Activated naive CD4-positive, alpha-beta T cell treated with anti-CD3 and anti-CD28 coated beads for 36 hours (primary cell): ENCODE data around the gene TMEM201. TPM values are rescaled to one million over a fixed set of nuclear protein-coding genes. Genes with fewer than 3 reads are reported as not detected.

Experiments
- CTCF ChIA-PET: fragments of 350-600 bp; sonication (Branson Sonifier 250); formaldehyde crosslinking; loops from one replicate; lab custom pipeline; 2021; ENCODE audit warnings: antibody characterized with exemption; lab: Charles Lee
- DNase-seq: peaks from one replicate; pipeline ENCODE4 v3.0.0-alpha.2; 2020
- H3K27ac Mint-ChIP-seq: one replicate; pipeline ENCODE4 v1.8.0; 2021; ENCODE audit warnings: mild to moderate bottlenecking, mixed read lengths
- H3K27me3 Mint-ChIP-seq: one replicate; pipeline ENCODE4 v1.8.0; 2021; ENCODE audit warnings: low read depth, mixed read lengths
- H3K36me3 Mint-ChIP-seq: one replicate; pipeline ENCODE4 v1.8.0; 2021; ENCODE audit warnings: low read depth, mixed read lengths
- H3K4me1 Mint-ChIP-seq: one replicate; pipeline ENCODE4 v1.8.0; 2021; ENCODE audit warnings: low read depth, mixed read lengths
- H3K4me3 Mint-ChIP-seq: one replicate; pipeline ENCODE4 v1.8.0; 2021; ENCODE audit warnings: mild to moderate bottlenecking, moderate library complexity, mixed read lengths
- H3K9me3 Mint-ChIP-seq: one replicate; pipeline ENCODE4 v1.8.0; 2021; ENCODE audit warnings: mixed read lengths
- intact Hi-C: fragments of 100-400 bp; cut with micrococcal nuclease; formaldehyde crosslinking; loops from one replicate; pipeline ENCODE4 v1.15.1; 2023
- total RNA-seq, 2 experiments: library from RNA; stranded (reverse); gene quantifications; one replicate each; pipeline ENCODE4 v1.2.3, GENCODE V29; 2021

The TMEM201 gene
- total RNA-seq, 2 experiments from 2014 or later, result 9.1 to 9.8 TPM

DNA sequence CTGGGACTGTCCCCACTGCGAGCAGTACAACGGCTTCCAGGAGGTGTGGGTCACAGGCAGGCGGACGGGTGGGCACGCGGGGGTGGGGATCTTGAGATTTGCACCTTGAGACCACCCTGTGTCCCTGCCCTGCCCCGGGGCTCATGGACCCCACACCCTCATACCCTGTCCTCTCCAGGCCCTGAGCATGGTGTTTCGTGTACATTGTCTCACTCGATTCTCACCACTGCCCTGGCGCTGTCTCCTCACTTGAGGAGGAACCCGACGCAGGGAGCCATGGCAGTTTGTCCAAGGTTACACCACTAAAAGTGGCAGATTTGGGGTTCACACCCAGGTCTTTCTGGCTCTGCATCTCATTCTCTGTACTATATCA, 7.2 kb downstream of the TMEM201 start:
- Mint-ChIP-seq H3K27ac (no peak overlapping the region), H3K4me1 (peaks cover 21% of the 10 kb centered on the region), H3K4me3 (no peak overlapping the region), H3K36me3 (peaks cover 4% of the 10 kb centered on the region), H3K27me3 (no peaks in the 10 kb centered on the region), H3K9me3 (no peaks in the 10 kb centered on the region)
- CTCF ChIA-PET, result interaction anchor here (0.5 kb wide), 1 partner anchor 15 kb away, joined by 3 read pairs; no protein-coding TSS in a partner anchor
- intact Hi-C loops, result no loop called here
- no peak for DNase-seq

DNA sequence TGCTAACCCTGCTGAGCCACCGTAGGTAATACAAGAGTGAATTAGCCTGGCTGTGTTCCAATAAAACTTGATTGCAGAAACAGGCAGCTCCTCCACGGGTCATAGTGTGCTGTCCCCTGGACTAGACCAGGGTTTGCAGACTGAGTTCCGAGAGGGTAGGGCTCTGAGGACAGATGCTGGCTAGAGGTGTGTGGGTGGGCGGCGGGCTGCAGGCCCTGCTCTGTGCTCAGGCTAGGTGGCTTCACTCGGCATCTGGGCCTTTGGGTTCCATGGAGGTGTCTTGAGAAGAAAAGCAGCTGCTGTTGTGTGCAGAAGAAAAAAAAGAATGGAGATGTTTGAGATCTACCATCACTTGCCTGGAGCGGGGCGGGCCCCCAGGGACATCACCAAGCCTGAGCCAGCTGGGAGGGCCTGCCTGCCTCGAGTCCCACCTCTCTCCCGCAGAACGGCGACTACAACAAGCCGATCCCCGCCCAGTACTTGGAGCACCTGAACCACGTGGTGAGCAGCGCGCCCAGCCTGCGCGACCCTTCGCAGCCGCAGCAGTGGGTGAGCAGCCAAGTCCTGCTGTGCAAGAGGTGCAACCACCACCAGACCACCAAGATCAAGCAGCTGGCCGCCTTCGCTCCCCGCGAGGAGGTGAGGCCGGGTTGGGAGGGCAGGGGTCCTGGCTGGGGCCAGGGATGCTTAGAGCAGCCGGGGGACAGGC, 7.9 kb downstream of the TMEM201 start:
- peaks cover 21% of the 10 kb centered on the region for H3K4me1 Mint-ChIP-seq
- H3K36me3 Mint-ChIP-seq, result peaks cover 6% of the 10 kb centered on the region
- H3K27me3 Mint-ChIP-seq, result no peaks in the 10 kb centered on the region
- H3K27ac Mint-ChIP-seq, result no peak overlapping the region
- CTCF ChIA-PET, result interaction anchor here (0.5 to 0.6 kb wide), 2 partner anchors 16 to 51 kb away, joined by 3 to 5 read pairs; no protein-coding TSS in a partner anchor
- no peak for DNase-seq
- no peak overlapping the region for H3K4me3 Mint-ChIP-seq
- intact Hi-C loops, result no loop called here
- no peaks in the 10 kb centered on the region for H3K9me3 Mint-ChIP-seq

DNA sequence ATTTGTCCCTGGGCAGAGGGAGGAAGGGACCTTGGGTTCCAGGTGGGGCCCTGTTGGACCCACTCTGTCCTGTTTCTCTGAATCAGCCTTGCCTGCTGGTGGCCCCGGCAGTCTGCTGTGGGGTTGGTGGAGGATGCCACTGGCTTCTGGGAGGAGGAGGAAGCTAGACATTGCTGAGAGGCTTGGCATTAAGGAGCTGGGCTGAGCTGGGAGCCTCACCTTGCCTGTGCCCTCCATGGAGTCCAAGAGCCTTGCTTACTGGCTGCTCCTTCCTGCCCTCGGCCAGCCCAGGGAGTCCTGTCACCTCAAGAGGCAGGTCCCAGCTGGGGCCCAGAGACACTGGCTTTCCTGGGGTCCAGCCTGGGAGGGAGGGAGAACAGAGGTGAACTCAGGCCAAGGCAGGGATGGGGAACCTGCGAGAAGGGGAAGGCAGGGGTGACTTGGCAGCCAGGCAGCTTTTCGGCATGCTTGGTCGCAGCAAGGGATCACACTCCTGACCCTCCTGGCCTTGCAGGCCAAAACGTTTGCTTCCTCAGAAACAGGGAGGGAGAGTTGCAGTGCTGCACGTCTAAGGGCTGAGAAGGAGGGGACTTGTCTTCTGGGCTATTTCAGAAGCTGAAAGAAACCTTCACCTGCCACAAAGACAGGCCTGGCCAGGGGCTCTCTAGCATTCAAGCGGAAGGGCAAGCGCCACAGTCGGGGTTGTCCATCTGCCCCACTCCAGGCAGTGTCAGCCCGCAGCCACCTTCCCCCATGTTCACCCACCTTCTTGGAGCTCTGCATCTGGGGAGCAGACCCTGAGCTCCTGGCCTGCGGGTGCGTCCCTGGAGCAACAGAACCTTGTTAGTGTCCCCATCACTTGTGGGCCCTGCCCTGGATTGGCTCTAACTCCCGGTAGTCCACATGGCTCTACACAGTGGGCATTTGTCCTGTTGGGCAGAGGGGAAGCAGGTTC, 8.9 kb downstream of the TMEM201 start:
- H3K4me1 Mint-ChIP-seq, result peaks cover 11% of the 10 kb centered on the region
- CTCF ChIA-PET, result interaction anchor here (0.6 to 1.5 kb wide), 2 partner anchors 8 to 29 kb away, joined by 3 to 4 read pairs; no protein-coding TSS in a partner anchor
- H3K27me3 Mint-ChIP-seq, result no peaks in the 10 kb centered on the region
- no peak overlapping the region for H3K27ac Mint-ChIP-seq
- DNase-seq, result no peak
- intact Hi-C loops, result no loop called here
- no peak overlapping the region for H3K4me3 Mint-ChIP-seq
- peaks cover 7% of the 10 kb centered on the region for H3K36me3 Mint-ChIP-seq
- no peaks in the 10 kb centered on the region for H3K9me3 Mint-ChIP-seq

DNA sequence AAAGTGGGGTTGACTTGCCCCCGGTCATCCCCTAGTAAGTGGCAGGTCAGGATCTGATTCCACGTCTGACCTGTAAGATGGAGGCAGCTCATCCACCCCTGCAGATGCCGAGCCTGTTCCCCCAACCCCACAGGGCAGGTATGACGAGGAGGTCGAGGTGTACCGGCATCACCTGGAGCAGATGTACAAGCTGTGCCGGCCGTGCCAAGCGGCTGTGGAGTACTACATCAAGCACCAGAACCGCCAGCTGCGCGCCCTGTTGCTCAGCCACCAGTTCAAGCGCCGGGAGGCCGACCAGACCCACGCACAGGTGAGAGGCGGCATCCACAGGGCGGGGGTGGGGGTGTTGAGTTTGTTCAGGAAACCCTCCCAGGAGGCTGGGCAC, 9.6 kb downstream of the TMEM201 start:
- Mint-ChIP-seq H3K27ac (no peak overlapping the region), H3K9me3 (no peaks in the 10 kb centered on the region), H3K4me3 (no peak overlapping the region), H3K36me3 (peaks cover 7% of the 10 kb centered on the region), H3K4me1 (peaks cover 4% of the 10 kb centered on the region), H3K27me3 (no peaks in the 10 kb centered on the region)
- no peak for DNase-seq
- CTCF ChIA-PET, result interaction anchor here (0.6 to 1.5 kb wide), 2 partner anchors 9 to 29 kb away, joined by 3 to 4 read pairs; no protein-coding TSS in a partner anchor
- intact Hi-C loops, result no loop called here

DNA sequence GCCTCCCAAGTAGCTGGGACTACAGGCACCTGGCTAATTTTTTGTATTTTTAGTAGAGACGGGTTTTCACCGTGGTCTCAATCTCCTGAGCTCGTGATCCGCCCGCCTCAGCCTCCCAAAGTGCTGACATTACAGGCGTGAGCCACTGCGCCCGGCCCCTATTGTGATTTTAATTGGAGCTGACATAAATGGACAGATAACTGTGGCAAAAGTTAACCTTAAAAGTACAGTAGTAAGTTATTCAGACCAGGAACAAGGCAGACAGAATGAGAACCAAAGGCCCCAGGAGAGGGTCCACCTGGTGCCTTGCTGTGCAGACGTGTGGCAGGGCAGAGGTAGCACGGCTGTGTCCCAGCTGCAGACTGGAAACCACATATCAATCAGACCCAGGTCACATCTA, 11.0 kb downstream of the TMEM201 start:
- intact Hi-C loops, result no loop called here
- Mint-ChIP-seq H3K27me3 (no peaks in the 10 kb centered on the region), H3K27ac (no peak overlapping the region), H3K4me1 (no peaks in the 10 kb centered on the region), H3K36me3 (peaks cover 10% of the 10 kb centered on the region), H3K4me3 (no peak overlapping the region), H3K9me3 (no peaks in the 10 kb centered on the region)
- DNase-seq, result no peak
- CTCF ChIA-PET, result no interaction called here

DNA sequence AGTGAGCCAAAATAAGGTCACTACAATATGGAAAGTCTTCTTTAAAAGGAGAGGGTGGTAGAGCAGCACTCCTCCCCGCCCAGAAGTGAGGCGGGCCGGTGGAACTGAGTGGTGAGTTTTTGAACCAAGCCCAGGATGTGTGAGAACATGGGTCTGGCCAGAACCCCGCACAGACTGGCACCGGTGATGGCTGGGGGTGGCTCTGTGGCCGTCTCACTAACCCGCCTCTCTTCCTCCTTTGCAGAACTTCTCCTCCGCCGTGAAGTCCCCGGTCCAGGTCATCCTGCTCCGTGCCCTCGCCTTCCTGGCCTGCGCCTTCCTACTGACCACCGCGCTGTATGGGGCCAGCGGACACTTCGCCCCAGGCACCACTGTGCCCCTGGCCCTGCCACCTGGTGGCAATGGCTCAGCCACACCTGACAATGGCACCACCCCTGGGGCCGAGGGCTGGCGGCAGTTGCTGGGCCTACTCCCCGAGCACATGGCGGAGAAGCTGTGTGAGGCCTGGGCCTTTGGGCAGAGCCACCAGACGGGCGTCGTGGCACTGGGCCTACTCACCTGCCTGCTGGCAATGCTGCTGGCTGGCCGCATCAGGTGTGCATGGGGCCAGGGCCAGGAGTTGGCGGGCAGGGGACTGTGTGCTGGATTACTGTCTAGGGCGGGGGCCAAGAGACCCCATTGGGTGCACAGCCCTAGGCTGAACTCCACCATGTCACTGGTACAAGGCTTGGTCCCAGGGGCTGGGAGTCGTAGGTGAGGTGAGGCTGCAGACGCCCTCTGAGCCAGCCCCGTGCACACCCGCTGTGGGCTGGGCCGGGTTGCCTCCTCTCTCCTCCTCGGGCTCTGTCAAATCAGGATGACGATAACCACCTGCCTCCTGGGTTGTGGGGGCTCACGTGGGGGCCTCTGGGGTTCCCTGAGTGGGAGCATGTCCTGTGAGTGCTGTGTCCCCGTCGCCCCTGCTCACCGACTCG, 12.4 kb downstream of the TMEM201 start:
- CTCF ChIA-PET, result no interaction called here
- no peaks in the 10 kb centered on the region for H3K9me3 Mint-ChIP-seq
- no peak for DNase-seq
- H3K4me3 Mint-ChIP-seq, result no peak overlapping the region
- peaks cover 14% of the 10 kb centered on the region for H3K36me3 Mint-ChIP-seq
- no peaks in the 10 kb centered on the region for H3K4me1 Mint-ChIP-seq
- H3K27me3 Mint-ChIP-seq, result no peaks in the 10 kb centered on the region
- H3K27ac Mint-ChIP-seq, result no peak overlapping the region
- intact Hi-C loops, result no loop called here

DNA sequence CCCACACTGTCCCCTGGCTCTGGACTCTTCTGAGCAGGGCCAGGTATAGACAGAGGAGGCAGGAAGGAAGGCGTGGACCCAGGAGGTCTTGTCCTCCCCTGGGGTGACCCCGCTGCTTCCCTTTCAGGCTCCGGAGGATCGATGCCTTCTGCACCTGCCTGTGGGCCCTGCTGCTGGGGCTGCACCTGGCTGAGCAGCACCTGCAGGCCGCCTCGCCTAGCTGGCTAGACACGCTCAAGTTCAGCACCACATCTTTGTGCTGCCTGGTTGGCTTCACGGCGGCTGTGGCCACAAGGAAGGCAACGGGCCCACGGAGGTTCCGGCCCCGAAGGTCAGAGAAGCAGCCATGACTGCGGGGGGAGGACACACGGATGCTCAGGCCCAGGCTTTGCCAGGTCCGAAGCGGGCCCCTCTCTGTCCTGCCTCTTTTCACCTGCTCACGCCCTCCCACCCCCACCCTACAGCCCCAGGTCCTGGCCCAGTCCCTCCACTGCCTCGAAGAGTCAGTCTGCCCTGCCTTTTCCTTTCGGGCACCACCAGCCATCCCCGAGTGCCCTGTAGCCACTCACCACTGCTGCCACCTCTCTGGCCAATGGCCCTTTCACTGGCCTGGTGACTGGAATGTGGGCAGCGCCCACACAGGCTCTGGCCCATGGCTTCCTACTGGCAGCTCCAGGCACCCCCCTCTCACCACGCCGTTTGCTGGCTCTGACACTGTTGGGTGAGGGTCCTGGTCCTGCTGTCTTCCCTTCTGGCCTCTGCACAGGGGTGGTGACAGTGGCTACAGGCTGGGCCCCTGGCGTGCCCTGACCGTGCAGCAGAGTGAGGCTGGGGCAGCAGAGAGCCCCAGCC, 13.5 kb downstream of the TMEM201 start:
- Mint-ChIP-seq H3K27me3 (no peaks in the 10 kb centered on the region), H3K4me3 (no peak overlapping the region), H3K36me3 (peaks cover 16% of the 10 kb centered on the region), H3K9me3 (no peaks in the 10 kb centered on the region), H3K4me1 (no peaks in the 10 kb centered on the region), H3K27ac (no peak overlapping the region)
- CTCF ChIA-PET, result no interaction called here
- intact Hi-C loops, result no loop called here
- no peak for DNase-seq

DNA sequence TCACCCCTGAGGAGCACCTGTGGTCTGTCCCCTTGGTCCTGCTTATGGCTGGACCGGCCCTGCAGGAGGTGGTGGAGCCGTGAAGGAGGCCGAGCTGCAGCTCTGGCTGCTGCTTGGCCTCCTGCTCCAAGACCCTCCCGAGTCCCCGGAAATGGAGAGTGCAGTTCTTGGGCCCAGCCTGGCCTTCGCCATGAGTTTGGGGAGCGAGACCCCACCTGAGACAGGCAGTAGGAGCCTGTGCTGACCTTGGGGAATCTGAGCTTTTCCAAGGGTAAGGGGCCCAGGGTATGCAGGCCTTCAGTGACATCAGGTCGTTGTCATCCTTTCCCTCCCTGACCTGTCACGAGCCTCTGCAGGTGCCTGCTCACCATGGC, 14.1 kb downstream of the TMEM201 start:
- DNase-seq, result no peak
- intact Hi-C loops, result no loop called here
- Mint-ChIP-seq H3K36me3 (peaks cover 15% of the 10 kb centered on the region), H3K27ac (no peak overlapping the region), H3K4me1 (no peaks in the 10 kb centered on the region), H3K27me3 (no peaks in the 10 kb centered on the region), H3K4me3 (no peak overlapping the region), H3K9me3 (no peaks in the 10 kb centered on the region)
- CTCF ChIA-PET, result no interaction called here

DNA sequence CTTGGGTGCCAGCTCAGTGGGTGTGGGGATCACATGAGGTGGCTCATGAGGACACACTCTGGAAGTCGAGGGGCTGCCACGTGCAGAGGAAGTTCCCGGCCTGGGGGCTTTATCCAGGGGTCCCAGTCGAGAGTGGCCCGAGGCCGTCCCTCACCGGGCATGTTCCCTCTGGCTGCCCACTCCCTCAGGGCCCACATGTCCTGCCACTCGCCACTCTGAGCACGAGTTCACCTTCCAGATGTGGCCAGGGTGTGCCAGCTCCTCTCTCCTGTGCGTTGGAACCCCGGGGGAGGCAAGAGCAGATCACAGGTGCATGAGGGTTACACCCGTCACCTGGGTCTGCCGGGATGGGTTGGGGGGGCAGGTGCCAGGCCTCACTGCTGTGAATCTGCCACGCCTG, 14.6 kb downstream of the TMEM201 start:
- Mint-ChIP-seq H3K36me3 (peaks cover 12% of the 10 kb centered on the region), H3K27me3 (no peaks in the 10 kb centered on the region), H3K9me3 (no peaks in the 10 kb centered on the region), H3K27ac (no peak overlapping the region), H3K4me3 (no peak overlapping the region), H3K4me1 (no peaks in the 10 kb centered on the region)
- intact Hi-C loops, result no loop called here
- DNase-seq, result no peak
- CTCF ChIA-PET, result no interaction called here

DNA sequence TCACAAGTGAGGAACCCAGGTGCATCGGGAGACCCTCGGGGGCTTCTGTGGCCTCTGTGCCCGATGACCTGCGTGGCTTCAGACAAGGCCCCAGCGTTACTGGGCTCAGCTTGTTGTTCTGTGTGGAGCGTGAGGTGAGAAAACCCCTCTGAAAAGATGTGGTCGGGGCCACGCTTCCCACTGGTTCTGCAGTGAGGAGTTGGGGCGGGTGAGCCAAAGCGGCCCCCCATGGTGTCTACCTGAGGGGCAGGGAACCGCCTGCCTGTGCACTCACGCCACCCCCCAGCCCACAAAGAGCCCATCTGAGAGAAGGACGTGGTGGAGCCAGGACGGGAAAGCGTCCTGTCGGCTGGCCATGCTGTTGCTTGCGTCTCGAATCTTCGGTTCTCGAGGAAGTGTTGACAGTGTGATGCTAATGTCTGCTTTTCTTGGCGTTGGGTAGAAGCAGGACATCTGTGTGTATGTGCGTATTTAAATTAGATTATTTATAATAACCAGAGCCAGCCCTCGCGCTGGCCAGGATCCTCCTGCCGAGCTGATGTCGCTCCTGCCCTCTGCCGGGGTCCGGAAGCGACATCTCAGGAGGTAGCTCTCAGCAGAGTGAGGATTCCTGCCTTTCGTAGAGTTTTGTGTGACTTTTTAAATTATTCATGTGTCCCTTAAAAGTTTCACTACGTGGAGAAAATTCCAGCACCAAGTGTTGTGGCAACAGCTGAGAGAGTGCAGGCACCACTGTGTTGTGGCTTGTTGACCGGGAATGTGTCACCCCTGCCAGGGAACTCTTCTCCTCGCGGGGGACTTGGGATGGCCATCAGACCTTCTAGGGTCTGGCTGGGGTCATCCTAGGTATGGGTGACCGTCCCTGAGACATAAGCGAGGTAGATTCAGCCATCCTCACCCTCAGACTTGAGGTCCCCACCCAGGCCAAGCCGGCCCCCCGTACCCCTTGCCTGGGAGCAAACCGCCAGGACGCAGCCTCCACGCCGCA, 15.3 kb downstream of the TMEM201 start:
- Mint-ChIP-seq H3K27me3 (no peaks in the 10 kb centered on the region), H3K27ac (no peak overlapping the region), H3K36me3 (peaks cover 12% of the 10 kb centered on the region), H3K9me3 (no peaks in the 10 kb centered on the region), H3K4me3 (no peak overlapping the region), H3K4me1 (no peaks in the 10 kb centered on the region)
- DNase-seq, result no peak
- intact Hi-C loops, result no loop called here
- CTCF ChIA-PET, result no interaction called here
